GM21526 (cell line): Measurements from ENCODE around the gene GIGYF1.

ENCODE experiments used
- ATAC-seq: cut with Tn5 transposase; IDR thresholded peaks from one replicate; pipeline ENCODE4 v1.9.1; 2021; ENCODE audit warnings: moderate library complexity; ENCODE audit not compliant: unreplicated experiment, low FRiP score

The GIGYF1 gene

DNA sequence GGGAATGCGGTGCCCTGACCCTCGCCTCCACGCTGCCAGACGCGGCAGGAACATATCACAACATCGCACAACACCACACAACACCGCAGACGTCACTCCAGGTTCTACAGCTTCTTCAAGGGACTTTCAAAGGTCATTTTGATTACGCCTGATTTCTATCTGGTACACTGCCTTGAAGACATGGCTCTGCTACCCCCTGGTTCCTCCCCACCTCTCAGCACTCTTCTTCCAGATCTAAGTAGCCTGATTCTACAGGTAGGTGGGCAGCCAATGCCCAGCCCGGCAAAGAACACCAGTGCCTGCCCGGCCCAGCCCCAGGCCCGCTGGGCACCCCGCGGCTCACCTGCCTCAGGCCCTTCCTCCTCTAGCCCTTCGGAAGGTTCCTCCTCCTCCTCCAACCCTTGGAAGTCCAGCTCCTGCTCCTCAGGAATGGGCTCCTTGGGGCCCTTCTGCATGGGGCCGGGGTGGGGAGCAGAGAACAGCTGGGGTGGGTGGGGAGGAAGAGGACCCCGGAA lies 8.4 kb downstream of the GIGYF1 start:
- no peak for ATAC-seq

GRCh38 chr7:100685049-100685605 lies 8.9 kb downstream of the GIGYF1 start:
- no peak for ATAC-seq

DNA sequence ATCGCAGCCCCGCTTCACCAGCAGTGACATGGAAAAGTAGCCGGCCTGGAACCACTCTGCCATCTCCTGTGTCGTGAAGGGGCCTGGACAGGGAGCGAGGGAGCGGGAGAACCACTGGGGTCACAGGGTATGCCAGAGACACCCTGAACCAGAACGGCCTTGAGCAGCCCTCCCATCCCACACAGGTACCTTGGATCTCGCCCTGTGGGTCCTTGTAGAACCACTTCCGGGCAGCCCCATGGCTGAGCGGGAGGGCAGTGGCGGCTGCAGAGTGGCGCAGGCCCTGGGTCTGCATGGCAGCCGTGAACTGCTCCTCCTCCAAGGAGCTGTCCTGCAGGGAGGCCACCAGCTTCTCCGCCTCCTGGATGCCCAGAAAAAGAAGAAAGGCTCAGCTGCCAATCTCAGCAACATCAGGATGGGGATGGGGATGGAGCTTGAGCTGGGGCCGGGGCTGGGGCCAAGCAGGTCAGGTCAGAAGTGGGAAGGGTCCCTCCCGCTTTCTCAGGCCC lies 9.5 kb downstream of the GIGYF1 start:
- no peak for ATAC-seq

DNA sequence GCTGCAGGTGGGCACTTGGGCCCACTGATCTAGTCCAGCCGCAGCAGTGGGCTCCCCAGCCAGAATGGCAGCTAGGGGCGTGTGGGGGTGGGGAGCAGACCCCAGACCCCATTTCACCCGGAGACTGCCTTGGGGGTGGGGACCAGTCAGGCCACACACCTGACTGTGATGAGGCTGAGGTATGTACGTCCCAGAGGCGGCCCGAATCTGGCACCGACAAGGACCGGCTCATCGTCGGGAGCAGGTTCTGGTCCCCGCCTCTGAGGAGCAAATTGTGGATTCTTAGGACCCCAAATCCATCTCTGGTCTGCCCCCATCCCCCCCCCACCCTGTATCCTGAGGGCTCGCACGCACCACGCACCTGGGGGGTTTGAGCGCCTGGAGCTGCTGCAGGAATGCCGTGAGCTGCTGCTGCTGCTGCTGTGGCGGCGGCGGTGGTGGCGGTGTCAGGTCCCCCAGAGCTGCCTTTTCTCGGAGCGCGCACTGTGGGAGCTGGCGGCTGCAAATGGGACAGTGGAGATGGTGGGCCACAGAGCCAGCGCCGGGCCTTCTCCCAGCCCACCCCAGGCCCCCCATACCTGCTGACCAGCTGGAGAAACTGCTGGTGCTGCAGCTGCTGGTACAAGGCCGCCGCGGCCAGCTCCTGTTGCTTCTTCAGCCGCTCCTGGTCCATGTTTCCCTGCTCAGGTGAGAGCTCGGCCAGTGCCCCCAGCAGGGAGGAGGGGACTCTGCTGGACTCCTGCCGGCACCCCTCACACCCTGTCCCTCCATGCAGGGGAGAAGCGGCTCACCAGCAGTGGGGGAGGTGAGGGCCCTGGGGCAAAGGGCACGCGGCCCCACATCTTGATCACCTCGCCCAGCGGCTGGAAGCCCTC lies 10.2 kb downstream of the GIGYF1 start:
- no peak for ATAC-seq

DNA sequence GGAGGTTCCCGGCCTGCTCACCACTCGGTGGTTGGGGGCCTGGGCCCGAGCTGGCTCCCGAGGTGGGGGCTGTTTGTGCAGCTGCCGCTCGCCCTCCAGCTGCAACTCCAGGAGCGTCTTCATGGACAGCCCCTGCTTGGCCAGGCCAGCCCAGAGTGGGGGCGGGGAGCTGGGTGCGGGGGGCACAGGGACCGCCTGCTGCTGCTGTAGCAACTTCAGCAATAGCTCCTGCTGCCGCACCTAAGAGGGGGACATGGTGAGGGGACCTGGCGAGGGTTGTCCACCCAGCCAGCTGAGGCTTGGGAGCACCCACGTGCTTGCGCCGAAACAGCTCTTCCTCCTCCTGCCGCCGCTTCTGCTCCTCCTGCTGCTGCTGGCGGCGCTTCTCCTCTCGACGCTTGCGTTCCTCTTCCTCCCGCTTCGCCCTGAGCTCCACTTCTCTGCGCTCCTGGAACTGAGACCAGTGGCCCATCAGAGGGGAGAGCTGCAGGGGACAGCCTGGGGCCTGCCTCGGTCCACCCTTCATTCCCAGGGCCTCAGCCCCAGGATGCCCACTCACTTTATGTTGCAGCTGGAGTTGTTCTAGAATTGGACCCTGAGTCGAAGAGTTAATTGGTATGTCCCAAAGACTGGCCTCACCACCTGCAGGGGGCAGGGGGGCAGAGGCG lies 10.9 kb downstream of the GIGYF1 start:
- no peak for ATAC-seq

- no peak for ATAC-seq
These were observed 11.8 kb downstream of the GIGYF1 start for GRCh38 chr7:100682228-100682741.

GRCh38 chr7:100681491-100682227 lies 12.4 kb downstream of the GIGYF1 start:
- no peak for ATAC-seq

GRCh38 chr7:100680576-100681271 lies 13.3 kb downstream of the GIGYF1 start:
- no peak for ATAC-seq

DNA sequence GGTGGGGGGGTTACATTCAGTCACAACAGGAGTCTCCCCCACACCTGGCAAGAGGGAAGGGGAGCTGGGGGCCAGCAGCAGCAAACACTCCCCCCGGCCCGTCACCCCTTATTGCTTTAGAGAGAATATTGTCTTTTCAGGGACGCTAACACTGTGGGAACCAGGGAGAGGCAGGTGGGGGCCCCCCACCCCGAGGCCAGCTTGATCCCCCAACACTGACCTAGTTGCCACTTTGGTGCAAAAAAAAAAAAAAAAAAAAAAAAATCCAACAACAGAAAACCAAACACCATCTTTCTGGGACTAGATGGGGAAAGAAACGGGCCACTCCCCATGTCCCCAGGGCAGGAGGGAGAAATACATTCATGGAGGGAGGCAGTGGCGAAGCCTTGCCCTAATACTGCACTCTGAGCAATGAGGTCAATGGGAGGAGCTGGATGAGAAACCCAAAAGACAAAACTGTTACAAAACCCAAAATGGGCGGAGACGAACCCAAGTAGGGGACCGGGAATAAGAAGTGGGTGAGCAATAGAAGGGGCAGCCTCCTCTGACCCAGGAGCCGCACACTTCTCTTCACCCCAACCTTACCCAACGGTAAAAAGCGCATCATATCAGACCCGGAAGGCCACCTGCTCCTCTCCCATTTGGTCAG lies 14.0 kb downstream of the GIGYF1 start:
- no peak for ATAC-seq

DNA sequence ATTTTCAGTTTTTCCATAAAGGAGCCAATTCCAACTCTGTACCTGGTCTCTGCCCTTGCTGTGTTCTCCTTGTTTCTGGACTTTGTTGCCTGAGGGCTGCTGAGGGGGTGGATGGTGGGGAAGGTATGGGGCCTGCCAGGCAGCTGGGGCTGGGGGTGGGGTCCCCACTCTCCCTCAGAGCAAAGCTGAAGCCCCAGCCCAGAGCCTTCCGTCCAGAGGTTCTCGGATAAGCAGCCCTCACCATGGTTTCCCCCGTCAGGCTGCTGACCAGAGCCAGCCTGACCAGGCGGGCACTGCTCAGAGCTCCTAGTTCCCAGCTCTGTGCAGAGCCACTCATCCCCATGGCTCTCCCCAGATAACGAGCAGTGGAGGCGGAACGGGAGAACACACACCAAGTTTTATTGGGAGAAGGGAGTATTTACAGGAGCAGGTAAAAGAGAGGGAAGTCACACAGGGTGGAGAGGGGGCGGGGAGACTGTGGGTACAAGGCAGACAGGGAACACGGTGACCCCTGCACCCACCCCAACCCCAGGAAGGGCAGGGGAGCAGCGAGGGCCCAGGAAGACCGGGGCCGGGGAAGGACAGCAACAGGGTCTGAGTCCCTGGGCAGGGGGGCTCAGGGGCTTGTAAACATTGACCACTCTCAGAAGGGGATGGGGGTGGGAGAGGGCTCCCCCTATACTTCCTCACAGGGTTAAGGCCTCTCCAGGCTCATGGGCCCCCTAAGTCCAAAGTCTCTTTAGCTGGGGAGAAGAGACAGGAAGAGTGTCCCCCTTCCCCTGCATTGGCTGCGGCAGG lies 14.7 kb downstream of the GIGYF1 start:
- ATAC-seq, result no peak

- ATAC-seq, result no peak
These were observed 15.6 kb downstream of the GIGYF1 start for GRCh38 chr7:100678291-100678984.

DNA sequence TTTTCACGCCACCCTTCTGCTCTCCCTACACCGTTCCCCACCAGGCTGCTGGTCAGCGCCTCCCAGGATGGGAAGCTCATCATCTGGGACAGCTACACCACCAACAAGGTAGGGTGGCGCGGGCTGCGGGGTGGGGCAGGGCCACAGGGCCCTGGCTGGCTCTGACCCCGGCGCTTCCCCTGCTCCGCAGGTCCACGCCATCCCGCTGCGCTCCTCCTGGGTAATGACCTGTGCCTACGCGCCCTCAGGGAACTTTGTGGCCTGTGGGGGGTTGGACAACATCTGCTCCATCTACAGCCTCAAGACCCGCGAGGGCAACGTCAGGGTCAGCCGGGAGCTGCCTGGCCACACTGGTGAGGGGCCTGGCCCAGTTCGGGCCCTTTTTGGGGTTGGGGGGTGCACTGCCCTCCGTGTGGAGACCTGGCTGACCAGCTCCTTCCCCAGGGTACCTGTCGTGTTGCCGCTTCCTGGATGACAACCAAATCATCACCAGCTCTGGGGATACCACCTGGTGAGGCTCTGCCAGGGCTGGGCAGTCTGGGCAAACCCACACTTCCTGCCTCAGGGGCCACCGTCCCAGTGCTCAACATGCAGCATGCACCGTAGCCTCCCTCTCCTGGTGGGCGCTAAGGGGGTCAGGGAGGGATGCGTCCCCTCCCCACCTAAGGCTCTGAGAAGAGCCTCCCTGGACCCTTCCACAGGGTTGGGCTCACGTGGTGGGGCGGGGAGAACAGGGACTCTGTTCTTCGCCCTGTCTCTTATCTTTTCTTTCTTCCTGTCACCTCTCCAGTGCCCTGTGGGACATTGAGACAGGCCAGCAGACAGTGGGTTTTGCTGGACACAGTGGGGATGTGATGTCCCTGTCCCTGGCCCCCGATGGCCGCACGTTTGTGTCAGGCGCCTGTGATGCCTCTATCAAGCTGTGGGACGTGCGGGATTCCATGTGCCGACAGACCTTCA lies 16.5 kb downstream of the GIGYF1 start:
- no peak for ATAC-seq

DNA sequence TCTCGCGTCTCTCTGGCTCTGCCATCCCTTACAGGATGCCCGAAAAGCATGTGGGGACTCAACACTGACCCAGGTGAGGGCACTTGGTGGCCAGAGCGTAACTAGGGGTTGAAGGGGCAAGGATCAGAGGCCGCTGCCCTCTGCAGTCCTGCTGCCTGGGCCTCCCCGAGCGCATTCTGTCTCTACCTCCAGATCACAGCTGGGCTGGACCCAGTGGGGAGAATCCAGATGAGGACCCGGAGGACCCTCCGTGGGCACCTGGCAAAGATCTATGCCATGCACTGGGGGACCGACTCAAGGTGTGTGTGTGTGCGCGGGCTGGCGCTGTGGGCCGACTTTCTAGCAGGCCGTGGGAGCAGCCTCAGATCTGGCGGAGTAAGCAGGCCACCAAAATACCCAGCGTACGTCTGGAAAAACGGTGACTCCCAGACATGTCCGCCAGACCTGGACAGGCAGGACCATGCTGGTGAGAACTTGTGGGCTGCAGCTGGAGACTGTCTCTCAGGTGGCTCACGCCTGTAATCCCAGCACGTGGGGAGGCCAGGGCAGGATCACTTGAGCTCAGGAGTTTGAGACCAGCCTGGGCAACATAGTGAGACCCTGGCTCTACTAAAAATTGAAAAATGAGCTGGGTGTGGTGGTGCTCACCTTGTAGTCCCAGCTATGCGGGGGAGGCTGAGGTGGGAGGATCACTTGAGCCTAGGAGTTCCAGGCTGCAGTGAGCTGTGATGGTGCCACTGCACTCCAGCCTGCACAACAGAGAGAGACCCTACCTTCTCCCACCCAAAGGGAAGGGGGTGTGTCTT lies 17.3 kb downstream of the GIGYF1 start:
- no peak for ATAC-seq

DNA sequence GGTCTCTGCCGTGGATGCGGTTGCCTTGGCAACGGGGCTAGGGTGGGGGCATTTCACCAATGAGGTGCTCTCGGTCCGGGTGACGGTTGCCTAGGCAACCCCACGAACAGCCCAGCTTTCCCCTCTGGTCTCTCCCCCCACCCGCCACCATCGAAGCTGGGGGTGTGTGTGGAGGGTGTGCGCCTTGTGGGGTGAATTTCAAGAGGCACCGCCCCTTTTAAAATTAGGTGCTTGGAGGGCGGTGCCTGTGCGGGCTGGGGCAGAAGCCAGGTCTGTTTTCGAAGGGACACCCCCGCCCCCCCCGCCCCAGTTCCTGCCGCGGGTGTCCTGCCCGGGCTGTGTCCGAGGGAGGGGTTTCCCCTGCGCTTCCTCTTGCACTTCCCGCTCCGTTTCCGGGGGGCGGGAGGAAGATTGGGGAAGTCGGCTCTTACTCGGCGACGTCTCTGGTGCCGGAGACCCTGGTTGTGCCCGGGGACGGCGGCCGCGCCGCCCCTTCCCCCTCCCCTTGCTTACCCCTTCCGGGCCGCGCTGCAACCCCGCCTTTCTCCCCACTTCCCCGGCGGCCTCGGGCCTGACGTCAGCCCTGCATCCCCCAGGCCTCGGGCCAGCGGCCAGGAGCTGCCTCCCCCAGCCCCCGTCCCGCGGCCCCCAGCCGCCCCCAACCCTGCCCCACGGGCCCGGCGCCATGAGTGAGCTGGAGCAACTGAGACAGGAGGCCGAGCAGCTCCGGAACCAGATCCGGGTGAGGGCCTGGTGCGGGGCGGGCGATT lies 18.3 kb downstream of the GIGYF1 start:
- ATAC-seq, result no peak

DNA sequence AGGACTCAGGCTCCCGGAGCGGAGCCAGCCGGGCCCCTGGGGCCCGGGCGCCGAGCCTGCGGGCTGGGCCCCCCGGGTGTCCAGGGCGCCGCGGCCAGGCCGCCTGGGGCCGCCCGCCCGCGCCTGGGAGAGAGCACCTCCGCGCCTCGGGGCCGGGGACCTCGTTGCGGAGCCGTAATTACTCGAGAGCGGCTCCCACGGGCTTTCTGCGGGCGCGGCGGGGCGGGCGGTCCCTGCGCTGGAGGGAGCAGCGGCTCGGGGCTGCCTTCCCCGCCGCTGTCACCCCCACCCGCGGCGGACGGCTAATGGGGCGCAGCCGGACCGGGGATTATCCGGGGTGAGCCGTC lies 19.0 kb downstream of the GIGYF1 start:
- no peak for ATAC-seq
